Measurements from ENCODE around the gene BLVRA. TPM values are rescaled to one million over a fixed set of nuclear protein-coding genes. Genes with fewer than 3 reads are reported as not detected.
A peak's percentile ranks its signal among the peaks of the same experiment; 100 is the strongest.

BLVRA gene
- total RNA-seq, 1 experiment from 2014 or later = 40.7 TPM

DNA sequence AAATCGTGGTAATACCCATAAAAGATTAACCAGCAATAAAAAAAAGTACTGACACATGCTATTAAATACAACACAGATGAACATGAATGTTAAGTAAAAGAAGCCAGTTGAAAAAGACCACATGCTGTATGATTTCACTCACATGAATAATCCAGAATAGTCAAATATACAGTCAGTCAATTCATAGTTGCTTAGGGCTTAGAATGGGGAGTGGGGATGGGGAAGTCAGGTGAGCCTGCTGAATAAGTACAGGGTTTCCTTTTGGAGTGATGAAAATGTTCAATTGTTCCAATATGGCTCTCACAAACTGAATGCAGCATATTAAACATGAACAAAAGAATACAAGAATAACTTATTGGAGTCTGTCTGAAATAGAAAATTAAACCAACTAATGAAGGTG is 31.0 kb upstream of the BLVRA start:
- no peak overlapping the region for H4K5ac ChIP-seq (ENCODE audit: insufficient read length, low read depth, low read length)
- no peak overlapping the region for H2BK20ac ChIP-seq (ENCODE audit: low read depth, low read length, poor library complexity, severe bottlenecking)
- no peak overlapping the region for H3K27ac ChIP-seq (ENCODE audit: insufficient read length, low read depth, low read length)
- H3K56ac ChIP-seq (ENCODE audit: insufficient read length, low read depth, low read length) = no peak overlapping the region
- no peak overlapping the region for H4K91ac ChIP-seq (ENCODE audit: insufficient read length, low read depth, low read length)
- Mint-ChIP-seq H3K27me3 (ENCODE audit: low read depth) (no peaks in the 10 kb centered on the region), H3K4me1 (peaks cover 25 to 26% of the 10 kb centered on the region in 2 experiments), H3K9me3 (no peaks in the 10 kb centered on the region), H3K27ac (no peak overlapping the region), H3K4me3 (peak overlapping the region; percentile 8 to 96), H3K36me3 (ENCODE audit: insufficient read depth in 1 of 3, low read depth in 3 of 3) (peaks cover 0 to 14% (median 4%) of the 10 kb centered on the region in 3 experiments; a peak in 6 of 7 replicates)
- DNase-seq = no peak
- WGBS (ENCODE audit: extremely low coverage, insufficient read length, low lambda C conversion rate) = no CpG with 5 or more reads among the region's 1 CpG
- no peak overlapping the region for H3K14ac ChIP-seq (ENCODE audit: insufficient read depth, low read length)
- TF ChIP-seq, protein P1, sequence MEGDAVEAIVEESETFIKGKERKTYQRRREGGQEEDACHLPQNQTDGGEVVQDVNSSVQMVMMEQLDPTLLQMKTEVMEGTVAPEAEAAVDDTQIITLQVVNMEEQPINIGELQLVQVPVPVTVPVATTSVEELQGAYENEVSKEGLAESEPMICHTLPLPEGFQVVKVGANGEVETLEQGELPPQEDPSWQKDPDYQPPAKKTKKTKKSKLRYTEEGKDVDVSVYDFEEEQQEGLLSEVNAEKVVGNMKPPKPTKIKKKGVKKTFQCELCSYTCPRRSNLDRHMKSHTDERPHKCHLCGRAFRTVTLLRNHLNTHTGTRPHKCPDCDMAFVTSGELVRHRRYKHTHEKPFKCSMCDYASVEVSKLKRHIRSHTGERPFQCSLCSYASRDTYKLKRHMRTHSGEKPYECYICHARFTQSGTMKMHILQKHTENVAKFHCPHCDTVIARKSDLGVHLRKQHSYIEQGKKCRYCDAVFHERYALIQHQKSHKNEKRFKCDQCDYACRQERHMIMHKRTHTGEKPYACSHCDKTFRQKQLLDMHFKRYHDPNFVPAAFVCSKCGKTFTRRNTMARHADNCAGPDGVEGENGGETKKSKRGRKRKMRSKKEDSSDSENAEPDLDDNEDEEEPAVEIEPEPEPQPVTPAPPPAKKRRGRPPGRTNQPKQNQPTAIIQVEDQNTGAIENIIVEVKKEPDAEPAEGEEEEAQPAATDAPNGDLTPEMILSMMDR (conservative IDR thresholded peaks at IDR 0.05) = no peak
- H3K9me3 ChIP-seq (ENCODE audit: control insufficient read depth, low read depth, low read length) = no peaks in the 10 kb centered on the region
- H4K20me1 ChIP-seq (ENCODE audit: control insufficient read depth, insufficient read depth, insufficient read length) = no peaks in the 10 kb centered on the region
- H3T11ph ChIP-seq (ENCODE audit: low read length) = no peak overlapping the region
- H2AK5ac ChIP-seq (ENCODE audit: insufficient read length, low read length) = no peak overlapping the region
- no peaks in the 10 kb centered on the region for H3K23me2 ChIP-seq (ENCODE audit: insufficient read length, low read depth, low read length, poor library complexity, severe bottlenecking)
- H3K4me2 ChIP-seq (ENCODE audit: insufficient read depth, insufficient read length, low read length) = no peak overlapping the region
- H2BK12ac ChIP-seq (ENCODE audit: insufficient read length, low read depth, low read length) = no peak overlapping the region
- no peaks in the 10 kb centered on the region for H3K27me3 ChIP-seq (ENCODE audit: insufficient read depth, low read length)
- no peak overlapping the region for H2BK15ac ChIP-seq (ENCODE audit: low read depth, low read length)
- no peak overlapping the region for H3K4ac ChIP-seq (ENCODE audit: low read depth, low read length)
- H2BK5ac ChIP-seq (ENCODE audit: insufficient read length, low read length) = no peak overlapping the region
- H3K79me2 ChIP-seq (ENCODE audit: insufficient read depth, low read length) = peaks cover 41% of the 10 kb centered on the region; the same call in 1 of the 2 replicates
- H4K8ac ChIP-seq (replicated peaks; ENCODE audit: insufficient read length, low read depth, low read length) = no peak overlapping the region
- H3K9ac ChIP-seq (ENCODE audit: extremely low read depth, insufficient read length, low read length) = no peak overlapping the region
- no peak overlapping the region for H2BK120ac ChIP-seq (ENCODE audit: low read depth, low read length, poor library complexity, severe bottlenecking)
- no peak overlapping the region for H2AFZ ChIP-seq (ENCODE audit: low read length)
- no peaks in the 10 kb centered on the region for H3K4me1 ChIP-seq (ENCODE audit: insufficient read depth, low read length)
- H3K79me1 ChIP-seq (ENCODE audit: insufficient read depth, low read depth, low read length, poor library complexity, severe bottlenecking) = peaks cover 4% of the 10 kb centered on the region
- H3K18ac ChIP-seq (ENCODE audit: insufficient read length, low read depth, low read length) = no peak overlapping the region
- H3K23ac ChIP-seq (ENCODE audit: insufficient read length, low read depth, low read length) = no peak overlapping the region

Data from H9 (cell line).